ENCODE results near the gene TNNT1.

Gene TNNT1

DNA sequence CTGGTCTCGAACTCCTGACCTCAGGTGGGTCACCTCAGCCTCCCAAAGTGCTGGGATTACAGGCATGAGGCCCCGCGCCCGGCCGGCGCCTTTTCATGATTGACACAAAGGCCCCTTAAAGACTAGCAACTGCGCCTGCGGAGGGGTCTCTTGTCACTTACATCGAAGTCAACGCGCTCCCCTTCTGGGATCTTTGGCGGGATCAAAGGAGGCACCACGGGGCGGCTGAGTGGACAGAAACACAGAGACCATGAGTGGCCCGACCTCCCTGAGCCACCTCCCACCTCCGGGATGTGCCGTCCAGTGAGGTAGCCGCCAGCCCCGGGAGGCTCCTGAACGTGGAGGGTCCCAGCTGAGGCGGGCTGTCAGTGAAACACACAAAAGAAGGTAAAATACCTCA, 7.3 kb downstream of the TNNT1 start:
- DNase-seq (ENCODE audit: low spot score) = no peak

DNA sequence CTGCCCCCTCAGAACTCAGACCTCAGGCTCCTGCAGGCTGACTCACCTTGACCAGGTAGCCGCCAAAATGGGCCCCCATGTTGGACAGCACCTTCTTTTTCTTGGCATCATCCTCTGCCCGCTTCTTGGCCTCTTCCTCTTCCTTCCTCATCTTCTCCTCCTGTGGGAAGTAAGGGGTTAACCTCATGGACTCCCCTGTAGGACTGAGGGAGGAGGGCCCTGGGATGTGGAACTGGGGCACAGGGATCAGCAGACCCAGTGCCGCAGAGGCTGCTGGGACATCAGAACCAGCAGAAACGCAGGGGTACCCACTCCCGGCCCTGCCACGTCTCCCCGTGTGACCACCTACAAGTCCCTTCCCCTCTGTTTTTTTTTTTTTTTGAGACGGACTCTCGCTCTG, 11.1 kb downstream of the TNNT1 start:
- no peak for DNase-seq (ENCODE audit: low spot score)

DNA sequence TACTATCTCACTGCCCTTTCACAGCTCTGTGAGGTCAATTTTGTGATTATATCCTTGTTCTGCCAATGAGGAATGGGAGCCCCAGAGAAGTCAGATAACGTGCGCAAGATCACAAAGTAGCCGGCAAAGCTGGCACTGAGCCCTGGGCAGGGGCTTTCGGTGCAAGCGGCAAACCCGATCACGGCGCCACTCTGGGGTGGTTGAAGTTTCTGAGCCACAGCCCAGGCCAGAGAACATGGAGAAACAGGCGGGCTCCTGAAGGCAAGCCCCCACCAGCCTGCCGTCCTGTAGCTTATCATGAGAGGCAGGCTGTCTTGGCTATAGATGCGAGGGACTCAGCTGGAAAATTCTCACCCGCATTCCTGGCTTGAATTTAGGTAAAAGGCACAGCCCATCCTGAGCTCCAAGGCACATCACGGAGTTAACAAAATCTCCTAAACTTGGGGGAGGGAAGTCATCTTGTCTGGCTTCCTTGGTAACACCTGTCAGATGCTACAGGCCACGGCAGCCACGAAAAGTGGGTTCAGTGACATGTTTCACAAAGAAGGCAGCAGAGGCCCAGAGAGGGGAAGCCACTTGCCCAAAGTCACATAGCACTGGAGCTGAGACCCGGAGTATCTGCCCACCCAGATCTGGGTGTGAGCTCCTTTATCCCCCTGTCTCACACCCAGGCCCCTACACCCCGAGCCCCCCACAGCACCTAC, 12.5 kb downstream of the TNNT1 start:
- DNase-seq (ENCODE audit: low spot score) = no peak

DNA sequence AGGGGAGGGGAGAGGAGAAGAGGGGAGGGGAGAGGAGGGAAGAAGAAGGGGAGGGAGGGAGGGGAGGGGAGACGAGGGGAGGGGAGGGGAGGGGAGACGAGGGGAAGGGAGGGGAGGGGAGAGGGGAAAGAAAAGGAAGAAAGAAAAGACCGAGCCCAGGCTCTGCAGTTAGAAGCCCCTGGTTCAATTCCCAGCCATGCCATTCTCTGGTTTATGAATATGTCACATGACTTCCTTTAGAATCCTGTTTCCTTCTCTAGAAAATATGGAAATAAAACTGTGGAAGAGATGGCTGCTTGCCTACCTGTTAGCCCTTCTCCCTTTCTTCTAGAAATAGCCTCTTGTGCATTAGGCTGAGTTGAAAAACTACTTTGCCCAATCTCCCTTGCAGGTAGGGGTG, 14.3 kb downstream of the TNNT1 start:
- DNase-seq (ENCODE audit: low spot score) = no peak

DNA sequence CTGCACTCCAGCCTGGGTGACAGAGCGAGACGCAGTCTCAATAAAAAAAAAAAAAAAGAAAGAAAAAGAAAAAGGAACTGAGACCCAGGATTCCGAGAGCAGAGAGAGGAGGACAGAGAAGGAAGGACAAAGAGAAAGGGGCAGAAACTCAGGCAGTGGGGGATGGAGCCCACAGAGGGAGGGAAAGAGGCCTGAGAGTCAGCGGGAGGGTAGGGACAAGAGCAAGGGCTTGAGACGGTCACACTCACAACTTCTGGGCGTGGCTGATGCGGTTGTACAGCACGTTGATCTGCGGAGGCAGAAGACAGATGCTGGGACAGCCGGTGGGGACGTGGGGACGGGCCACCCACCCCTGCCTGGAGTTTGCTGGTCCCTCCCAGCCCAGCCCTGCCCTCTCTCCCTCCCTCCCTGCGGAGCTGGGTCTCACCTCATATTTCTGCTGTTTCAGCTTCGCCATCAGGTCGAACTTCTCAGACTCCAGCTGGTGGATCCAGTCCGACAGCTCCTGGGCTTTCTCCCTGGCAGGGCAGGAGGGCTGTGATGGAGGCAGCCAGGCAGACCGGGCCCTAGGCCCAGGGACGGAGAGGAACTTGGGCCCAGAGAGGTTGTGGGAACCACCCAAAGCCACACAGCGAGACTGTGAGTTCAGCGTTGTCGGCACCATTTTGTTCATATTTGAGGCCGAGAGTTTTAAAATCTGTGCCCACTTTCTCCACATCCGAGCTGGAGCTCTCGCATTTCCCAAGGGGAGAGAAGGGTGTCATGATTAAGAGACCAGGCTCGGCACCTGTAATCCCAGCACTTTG, 15.2 kb downstream of the TNNT1 start:
- DNase-seq (ENCODE audit: low spot score) = no peak

DNA sequence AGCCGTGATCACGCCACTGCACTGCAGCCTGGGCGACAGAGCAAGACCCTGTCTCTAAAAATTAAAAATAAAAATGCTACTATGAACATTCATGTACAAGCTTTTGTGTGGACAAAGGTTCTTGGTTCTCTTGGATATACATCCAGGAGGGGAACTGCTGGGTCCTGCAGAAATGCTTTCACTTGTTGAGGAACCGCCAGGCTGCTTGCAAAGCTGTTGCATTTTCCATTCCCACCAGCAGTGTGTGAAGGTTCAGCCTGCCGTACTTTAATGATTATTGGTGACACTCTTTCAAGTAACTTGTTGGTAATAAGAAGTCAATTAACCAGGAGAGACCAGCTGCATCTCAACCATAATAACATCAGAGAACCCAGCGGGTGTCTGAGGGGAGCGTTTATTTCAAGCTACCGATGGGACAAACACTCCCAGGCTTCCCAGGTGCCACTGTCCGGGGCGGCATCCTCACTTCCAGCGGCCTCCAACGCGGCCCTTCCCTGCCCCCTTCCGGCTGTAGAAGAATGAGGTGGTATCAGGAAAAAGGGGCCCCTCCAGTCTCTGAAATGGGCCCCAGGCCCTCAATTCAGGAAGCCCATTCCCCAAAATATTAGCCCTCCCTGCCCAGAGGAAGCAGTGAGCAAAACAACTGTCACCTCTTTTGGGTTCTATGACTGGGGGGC, 16.4 kb downstream of the TNNT1 start:
- no peak for DNase-seq (ENCODE audit: low spot score)

DNA sequence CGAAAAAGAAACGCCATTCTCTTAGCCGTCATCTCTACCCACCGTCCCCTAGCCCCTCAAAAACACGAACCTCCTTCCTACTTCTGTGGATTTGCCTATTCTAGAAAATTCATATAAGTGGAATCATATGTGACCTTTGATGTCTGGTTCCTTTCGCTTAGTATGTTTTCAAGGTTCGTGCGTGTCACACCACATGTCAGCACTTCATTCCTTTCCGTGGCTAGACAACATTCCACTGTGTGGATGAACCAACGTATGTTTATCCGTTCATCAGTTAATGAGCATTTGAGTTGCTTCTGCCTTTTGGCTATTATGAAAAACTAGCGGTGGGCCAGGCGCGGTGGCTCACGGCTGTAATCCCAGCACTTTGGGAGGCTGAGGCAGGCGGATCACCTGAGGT, 17.6 kb downstream of the TNNT1 start:
- no peak for DNase-seq (ENCODE audit: low spot score)

DNA sequence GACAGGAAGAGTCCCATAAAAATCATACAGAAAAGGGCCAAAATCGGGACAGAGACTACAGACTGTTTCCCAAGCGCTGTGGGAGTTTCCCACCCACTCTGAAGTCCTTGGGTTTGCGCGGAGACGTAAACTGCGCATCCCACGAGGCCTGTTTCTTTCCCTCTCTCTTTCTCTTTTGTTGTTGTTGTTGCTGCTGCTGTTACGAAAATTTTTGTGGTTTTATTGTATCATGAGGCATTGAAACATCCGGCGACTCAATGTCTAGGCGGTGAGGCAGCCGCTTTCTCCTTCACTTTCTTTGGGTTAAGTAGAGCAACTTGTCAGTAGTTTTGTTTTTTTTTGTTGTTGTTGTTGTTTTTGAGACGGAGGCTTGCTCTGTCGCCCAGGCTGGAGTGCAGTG, 30.0 kb downstream of the TNNT1 start:
- DNase-seq (ENCODE audit: low spot score) = no peak

DNA sequence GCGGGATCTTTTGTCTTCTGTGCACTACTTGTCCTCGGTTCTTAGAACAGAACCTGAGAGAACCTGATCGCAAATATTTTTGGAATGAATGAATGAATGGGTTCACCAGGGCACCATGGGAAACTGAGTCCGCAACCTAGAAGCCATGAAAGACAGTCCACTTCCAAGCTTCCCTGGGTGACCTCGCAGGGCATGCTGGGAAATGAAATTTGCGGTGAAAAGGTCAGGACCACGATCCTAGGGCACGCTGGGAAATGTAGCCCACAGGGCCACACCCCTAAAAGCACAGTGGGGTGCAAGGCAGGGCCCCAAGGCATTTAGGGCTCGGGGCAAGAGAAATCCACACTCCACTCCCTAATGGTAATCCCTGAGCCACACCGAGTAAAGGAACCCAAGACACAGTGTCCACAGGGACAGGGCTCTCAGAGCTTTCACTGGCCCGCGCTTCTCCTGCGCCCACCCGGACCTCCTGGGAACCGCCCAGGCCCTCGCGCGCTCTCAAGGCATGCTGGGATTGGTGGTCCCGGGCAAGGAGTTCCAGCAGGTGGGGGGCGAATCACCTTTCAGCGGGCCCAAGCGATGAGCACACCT, 30.5 kb downstream of the TNNT1 start:
- DNase-seq (ENCODE audit: low spot score) = peak; percentile 53

DNA sequence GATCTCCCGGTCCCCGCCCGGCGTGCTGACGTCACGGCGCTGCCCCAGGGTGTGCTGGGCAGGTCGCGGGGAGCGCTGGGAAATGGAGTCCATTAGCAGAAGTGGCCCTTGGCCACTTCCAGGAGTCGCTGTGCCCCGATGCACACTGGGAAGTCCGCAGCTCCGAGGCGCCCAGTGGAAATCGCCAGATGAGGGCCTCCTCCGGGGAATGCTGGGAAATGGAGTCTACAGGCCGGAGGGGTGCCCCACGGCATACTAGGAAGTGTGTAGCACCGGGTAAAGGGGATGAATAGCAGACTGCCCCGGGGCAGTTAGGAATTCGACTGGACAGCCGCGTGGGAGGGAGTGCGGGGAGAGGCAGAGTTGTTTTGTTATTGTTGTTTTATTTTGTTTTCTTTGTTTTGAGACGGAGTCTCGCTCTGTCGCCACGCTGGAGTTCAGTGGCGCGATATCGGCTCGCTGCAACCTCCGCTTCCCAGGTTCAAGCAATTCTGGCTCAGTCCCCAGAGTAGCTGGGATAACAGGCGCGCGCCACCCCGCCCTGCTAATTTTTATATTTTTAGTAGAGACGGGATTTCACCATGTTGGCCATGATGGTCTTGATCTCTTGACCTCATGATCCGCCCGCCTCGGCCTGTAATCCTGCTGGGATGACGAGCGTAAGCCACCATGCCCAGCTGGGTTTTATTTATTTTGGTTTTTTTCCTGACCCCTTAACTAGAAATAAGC, 31.2 kb downstream of the TNNT1 start:
- peak; percentile 99 for DNase-seq (ENCODE audit: low spot score)

DNA sequence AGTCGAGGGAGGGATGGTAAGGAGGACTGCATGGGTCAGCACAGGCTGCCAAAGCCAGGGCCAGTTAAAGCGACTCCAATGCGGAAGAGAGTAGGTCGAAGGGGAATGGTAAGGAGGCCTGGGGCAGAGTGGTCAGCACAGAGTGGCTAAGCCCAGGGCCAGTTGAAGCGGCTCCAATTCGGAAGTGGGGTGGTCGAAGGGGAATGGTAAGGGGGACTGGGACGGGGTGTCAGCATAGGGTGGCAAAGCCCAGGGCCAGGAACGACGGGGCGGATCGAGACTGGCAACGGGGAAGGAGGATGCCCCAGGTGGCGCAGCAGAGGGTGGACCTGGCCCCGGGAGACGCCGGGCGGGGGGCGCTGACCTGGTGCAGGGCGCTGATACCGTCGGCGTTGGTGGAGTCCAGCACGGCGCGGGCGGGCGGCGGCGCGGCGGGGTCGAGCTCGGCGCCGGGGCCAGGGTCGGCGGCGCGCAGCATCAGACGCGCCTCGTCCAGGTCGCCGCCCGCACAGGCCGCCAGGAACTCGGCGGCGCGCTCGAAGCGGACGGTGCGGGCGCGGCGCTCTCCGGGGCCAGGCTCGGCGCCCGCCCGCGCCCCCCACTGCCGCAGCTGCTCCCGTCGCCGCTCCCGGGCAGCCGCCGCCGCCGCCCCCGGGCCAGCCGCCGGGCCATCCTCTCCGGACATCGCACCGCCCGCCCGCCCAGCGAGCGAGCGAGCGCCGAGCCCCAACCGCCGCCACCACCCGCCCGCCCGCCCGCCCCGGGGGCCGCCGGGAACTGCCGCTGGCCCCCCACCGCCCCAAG, 31.9 kb downstream of the TNNT1 start, which contains the start of gene PPP1R12C:
Gene PPP1R12C, minus strand, starts transcription at position 779 of the 804 bp plus-strand sequence. Its CDS starts 94 bp downstream, at position 685.
- DNase-seq (ENCODE audit: low spot score) = no peak

DNA sequence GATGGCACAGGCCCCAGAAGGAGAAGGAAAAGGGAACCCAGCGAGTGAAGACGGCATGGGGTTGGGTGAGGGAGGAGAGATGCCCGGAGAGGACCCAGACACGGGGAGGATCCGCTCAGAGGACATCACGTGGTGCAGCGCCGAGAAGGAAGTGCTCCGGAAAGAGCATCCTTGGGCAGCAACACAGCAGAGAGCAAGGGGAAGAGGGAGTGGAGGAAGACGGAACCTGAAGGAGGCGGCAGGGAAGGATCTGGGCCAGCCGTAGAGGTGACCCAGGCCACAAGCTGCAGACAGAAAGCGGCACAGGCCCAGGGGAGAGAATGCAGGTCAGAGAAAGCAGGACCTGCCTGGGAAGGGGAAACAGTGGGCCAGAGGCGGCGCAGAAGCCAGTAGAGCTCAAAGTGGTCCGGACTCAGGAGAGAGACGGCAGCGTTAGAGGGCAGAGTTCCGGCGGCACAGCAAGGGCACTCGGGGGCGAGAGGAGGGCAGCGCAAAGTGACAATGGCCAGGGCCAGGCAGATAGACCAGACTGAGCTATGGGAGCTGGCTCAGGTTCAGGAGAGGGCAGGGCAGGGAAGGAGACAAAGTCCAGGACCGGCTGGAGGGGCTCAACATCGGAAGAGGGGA, 32.7 kb downstream of the TNNT1 start:
- DNase-seq (ENCODE audit: low spot score) = peak; percentile 73

DNA sequence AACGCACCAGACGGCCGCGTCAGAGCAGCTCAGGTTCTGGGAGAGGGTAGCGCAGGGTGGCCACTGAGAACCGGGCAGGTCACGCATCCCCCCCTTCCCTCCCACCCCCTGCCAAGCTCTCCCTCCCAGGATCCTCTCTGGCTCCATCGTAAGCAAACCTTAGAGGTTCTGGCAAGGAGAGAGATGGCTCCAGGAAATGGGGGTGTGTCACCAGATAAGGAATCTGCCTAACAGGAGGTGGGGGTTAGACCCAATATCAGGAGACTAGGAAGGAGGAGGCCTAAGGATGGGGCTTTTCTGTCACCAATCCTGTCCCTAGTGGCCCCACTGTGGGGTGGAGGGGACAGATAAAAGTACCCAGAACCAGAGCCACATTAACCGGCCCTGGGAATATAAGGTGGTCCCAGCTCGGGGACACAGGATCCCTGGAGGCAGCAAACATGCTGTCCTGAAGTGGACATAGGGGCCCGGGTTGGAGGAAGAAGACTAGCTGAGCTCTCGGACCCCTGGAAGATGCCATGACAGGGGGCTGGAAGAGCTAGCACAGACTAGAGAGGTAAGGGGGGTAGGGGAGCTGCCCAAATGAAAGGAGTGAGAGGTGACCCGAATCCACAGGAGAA, 33.5 kb downstream of the TNNT1 start:
- no peak for DNase-seq (ENCODE audit: low spot score)

DNA sequence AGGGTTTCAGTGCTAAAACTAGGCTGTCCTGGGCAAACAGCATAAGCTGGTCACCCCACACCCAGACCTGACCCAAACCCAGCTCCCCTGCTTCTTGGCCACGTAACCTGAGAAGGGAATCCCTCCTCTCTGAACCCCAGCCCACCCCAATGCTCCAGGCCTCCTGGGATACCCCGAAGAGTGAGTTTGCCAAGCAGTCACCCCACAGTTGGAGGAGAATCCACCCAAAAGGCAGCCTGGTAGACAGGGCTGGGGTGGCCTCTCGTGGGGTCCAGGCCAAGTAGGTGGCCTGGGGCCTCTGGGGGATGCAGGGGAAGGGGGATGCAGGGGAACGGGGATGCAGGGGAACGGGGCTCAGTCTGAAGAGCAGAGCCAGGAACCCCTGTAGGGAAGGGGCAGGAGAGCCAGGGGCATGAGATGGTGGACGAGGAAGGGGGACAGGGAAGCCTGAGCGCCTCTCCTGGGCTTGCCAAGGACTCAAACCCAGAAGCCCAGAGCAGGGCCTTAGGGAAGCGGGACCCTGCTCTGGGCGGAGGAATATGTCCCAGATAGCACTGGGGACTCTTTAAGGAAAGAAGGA, 34.4 kb downstream of the TNNT1 start:
- DNase-seq (ENCODE audit: low spot score) = no peak

DNA sequence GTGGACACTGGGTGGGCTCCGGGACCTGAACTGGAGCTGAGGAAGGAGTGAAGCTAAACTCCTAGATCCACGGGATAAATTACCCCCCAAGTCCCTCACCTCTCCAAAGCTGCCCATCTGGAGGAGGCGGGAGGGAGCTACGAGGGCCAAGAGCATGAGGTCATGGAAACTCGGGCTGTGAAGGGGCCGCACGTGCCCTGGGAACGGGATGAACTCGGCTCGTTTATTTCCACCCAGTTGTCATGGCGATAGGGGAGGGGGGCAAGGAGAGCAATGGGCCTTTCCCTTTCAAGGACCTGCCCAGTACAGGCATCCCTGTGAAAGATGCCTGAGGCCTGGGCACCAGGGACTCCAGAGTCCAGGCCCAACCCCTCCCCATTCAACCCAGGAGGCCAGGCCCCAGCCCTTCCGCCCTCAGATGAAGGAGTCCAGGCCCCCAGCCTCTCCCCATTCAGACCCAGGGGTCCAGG, 35.4 kb downstream of the TNNT1 start:
- no peak for DNase-seq (ENCODE audit: low spot score)

DNA sequence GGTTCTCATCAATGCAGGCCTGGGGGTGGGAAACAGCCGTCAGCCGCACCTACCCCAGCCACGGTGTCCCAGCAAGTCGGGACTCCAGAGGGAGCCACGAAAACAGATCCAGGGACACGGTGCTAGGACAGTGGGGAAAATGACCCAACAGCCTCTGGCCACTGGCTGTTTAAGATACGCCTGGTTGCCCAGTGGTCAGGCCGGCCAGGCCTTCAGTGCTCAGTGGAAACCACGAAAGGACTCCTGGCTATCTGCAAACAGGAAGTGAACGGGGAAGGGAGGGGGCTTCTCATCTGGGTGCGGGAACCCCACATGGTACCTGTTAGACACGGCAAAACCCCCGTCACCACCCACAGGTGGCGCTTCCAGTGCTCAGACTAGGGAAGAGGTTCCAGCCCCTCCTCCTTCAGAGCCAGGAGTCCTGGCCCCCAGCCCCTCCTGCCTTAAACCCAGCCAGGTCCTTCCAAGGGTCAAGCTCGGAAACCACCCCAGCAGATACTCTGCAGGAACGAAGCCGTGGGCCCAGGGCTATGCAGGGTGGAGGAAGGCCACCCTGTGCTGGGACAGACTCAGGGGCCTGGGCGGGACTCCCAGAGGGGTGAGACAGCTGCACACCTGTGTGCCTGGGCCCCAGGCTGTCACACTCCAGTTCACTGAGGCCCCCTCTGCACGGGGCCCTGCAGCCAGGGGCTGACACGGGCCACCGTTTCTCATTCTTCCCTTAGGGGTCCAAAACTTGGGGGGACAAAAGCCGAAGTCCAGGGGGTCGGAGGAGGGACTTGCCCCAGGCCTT, 36.0 kb downstream of the TNNT1 start:
- DNase-seq (ENCODE audit: low spot score) = no peak

DNA sequence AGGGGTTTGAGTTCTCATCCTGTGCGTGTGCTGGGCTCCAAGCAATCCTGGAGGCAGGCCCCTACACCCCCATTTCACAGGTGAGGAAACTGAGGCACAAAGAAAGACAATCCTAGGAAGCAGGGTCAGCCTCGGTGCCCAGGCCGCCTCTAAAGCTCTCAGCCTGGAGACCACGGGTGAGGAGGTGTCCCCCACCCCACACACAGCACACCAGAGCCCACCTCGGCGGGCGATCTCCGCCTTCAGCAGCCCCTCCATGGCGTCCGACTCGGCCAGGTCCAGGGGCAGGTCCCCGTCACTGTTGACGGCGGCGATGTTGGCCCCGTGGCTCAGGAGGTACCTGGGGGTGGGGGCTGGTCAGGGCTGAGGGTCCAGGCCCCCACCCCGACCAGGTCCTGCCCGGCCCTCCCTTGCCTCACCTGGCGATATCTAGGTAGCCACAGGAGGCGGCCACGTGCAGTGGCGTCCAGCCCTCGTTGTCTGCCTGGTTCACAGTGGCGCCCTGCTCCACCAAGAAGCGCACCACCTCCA, 36.7 kb downstream of the TNNT1 start:
- DNase-seq (ENCODE audit: low spot score) = no peak

DNA sequence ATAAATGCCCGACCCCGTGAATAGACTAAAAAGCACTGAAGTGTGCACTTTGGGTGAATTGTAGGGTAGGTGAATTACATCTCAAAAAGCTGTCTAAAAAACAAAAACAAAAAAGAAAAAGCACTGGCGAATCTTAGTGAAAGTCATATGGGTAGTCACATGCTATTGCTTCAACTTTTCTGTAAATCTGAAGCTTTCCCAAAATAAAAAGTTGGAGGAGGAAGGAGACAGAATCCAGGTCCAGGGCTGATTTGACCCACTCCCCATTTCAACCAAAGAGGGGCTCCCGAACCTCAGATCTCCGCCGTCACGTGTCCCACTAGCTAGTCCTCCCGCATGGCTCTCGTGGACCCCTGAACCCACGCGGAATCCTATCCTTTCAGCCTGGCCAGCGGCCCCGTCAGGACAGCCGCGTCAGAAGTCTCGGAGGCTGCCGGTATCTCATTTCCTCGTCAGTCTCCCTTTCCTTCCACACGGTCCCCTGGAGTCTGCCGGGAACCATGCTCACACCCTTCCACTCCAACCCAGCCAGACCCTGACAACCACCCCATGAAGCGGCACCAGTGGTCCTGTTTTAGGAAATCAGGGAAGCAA, 37.7 kb downstream of the TNNT1 start:
- no peak for DNase-seq (ENCODE audit: low spot score)

Data from activated CD4-positive, alpha-beta T cell treated with anti-CD3 and anti-CD28 coated beads, Interleukin-2, Interleukin-4, amounts not matched to agents 100 ng/mL and 50 ng/mL, durations not matched to agents 16 hours and 8 hours (primary cell).